ENCODE results near the gene POC1B.

Gene POC1B

GRCh38 chr12:89525824-89526770 is at the start of gene POC1B:
POC1B (minus strand) TSS chr12:89526047; CDS start chr12:89525895, 152 bp downstream.
- ATAC-seq (replicated peaks): peak; percentile 72 to 78
- Mint-ChIP-seq H3K4me1 (peaks cover 21 to 56% of the 10 kb centered on the region in 2 donors), H3K36me3 (peaks cover 19 to 22% of the 10 kb centered on the region in 2 donors), H3K9me3 (no peaks in the 10 kb centered on the region), H3K4me3 (peak within 1 kb of the TSS; percentile 92 to 93), H3K27ac (peak within 1 kb of the TSS; percentile 96), H3K27me3 (no peaks in the 10 kb centered on the region)
- DNase-seq: peak; percentile 79

DNA sequence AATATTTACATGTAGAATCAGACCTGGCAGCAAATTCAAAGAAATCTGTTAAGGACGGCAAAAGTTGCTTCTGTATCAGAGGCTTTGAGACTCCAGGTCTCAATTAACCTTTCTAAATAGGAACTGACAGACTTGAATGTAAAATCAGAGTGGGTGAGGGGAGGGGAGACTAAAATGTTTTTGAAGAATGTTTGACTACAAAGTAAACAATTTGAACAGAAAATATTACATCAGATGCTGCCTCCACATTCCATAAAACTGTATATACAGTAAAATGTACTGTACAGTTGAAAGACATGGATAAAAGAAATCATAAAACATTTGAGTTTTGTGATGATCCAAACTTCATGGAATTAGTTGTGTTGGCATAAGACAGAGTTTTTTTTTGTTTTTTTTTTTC is 49.5 kb upstream of the POC1B start:
- Mint-ChIP-seq H3K4me1 (peaks cover 10 to 21% of the 10 kb centered on the region in 2 donors), H3K27ac (no peak overlapping the region), H3K27me3 (no peaks in the 10 kb centered on the region), H3K36me3 (peaks cover 0 to 4% of the 10 kb centered on the region in 2 donors), H3K4me3 (no peak overlapping the region), H3K9me3 (no peaks in the 10 kb centered on the region)
- ATAC-seq (replicated peaks): no peak
- no peak for DNase-seq

- Mint-ChIP-seq H3K36me3 (peaks cover 0 to 7% of the 10 kb centered on the region in 2 donors), H3K27ac (no peak overlapping the region), H3K27me3 (no peaks in the 10 kb centered on the region), H3K4me3 (no peak overlapping the region), H3K4me1 (peaks cover 10 to 21% of the 10 kb centered on the region in 2 donors), H3K9me3 (no peaks in the 10 kb centered on the region)
- ATAC-seq (replicated peaks): peak; percentile 53 to 57
- DNase-seq: no peak
These were observed 48.9 kb upstream of the POC1B start for GRCh38 chr12:89574736-89575208.

DNA sequence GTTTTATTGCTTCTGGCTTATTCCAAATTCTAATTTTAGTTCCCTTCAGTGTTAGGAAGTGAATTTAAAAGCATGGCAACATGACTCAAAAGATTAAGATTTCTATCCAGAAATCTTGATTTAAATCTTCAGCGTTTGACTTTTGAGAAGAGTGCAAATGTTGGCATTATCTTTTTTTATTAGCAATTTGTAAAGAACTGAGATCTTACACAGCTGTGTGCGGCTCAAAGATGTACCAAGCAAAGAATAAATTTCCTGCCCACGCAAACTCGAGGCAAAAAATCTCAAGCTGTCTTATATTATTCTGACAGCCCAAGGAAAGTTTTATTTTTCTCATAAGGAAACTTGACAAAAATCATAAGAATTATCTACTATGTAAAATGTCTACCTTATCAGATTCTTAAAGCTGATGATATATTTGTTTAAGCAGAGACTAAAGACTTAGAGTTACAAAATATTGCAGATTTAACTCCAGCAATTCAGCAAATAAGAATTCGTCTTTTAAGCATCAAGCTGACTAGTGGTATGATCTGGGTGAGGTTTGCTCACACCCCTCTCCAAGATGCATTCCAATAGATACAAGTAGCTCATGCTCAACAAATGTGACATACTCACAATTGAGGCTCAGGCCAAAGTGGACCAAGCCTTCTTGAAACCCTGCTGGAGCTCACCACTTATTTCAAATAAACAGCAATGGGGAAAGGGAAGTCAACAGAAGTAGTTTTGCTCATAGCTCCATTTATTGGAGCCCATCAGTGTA is 47.4 kb upstream of the POC1B start:
- no peak overlapping the region for H3K27ac Mint-ChIP-seq
- DNase-seq (no peak), ATAC-seq (replicated peaks) (no peak)
- no peak overlapping the region for H3K4me3 Mint-ChIP-seq
- H3K4me1 Mint-ChIP-seq: peaks cover 10 to 21% of the 10 kb centered on the region in 2 donors
- H3K9me3 Mint-ChIP-seq: no peaks in the 10 kb centered on the region
- no peaks in the 10 kb centered on the region for H3K27me3 Mint-ChIP-seq
- H3K36me3 Mint-ChIP-seq: peaks cover 0 to 7% of the 10 kb centered on the region in 2 donors

- H3K4me3 Mint-ChIP-seq: no peak overlapping the region
- no peaks in the 10 kb centered on the region for H3K9me3 Mint-ChIP-seq
- ATAC-seq (replicated peaks) (peak in 1 of 2 donors; percentile 44), DNase-seq (no peak)
- H3K27me3 Mint-ChIP-seq: no peaks in the 10 kb centered on the region
- peaks cover 0 to 14% of the 10 kb centered on the region in 2 donors for H3K36me3 Mint-ChIP-seq
- H3K27ac Mint-ChIP-seq: no peak overlapping the region
- peaks cover 8 to 16% of the 10 kb centered on the region in 2 donors for H3K4me1 Mint-ChIP-seq
These were observed 45.8 kb upstream of the POC1B start for GRCh38 chr12:89571491-89572195.

- Mint-ChIP-seq H3K9me3 (no peaks in the 10 kb centered on the region), H3K27me3 (no peaks in the 10 kb centered on the region), H3K27ac (no peak overlapping the region), H3K4me3 (no peak overlapping the region), H3K4me1 (peaks cover 4 to 13% of the 10 kb centered on the region in 2 donors), H3K36me3 (peaks cover 0 to 17% of the 10 kb centered on the region in 2 donors)
- no peak for ATAC-seq (replicated peaks)
- DNase-seq: no peak
These were observed 42.6 kb upstream of the POC1B start for GRCh38 chr12:89568484-89568883.

- no peak overlapping the region for H3K27ac Mint-ChIP-seq
- peaks cover 4 to 13% of the 10 kb centered on the region in 2 donors for H3K4me1 Mint-ChIP-seq
- H3K27me3 Mint-ChIP-seq: no peaks in the 10 kb centered on the region
- H3K36me3 Mint-ChIP-seq: peaks cover 0 to 23% of the 10 kb centered on the region in 2 donors
- H3K4me3 Mint-ChIP-seq: no peak overlapping the region
- ATAC-seq (replicated peaks): no peak
- DNase-seq: no peak
- H3K9me3 Mint-ChIP-seq: no peaks in the 10 kb centered on the region
These were observed 41.9 kb upstream of the POC1B start for GRCh38 chr12:89567691-89568239.

GRCh38 chr12:89566615-89567014 is 40.8 kb upstream of the POC1B start:
- ATAC-seq (replicated peaks) (peak; percentile 43 to 62), DNase-seq (no peak)
- peaks cover 0 to 21% of the 10 kb centered on the region in 2 donors for H3K36me3 Mint-ChIP-seq
- H3K9me3 Mint-ChIP-seq: no peaks in the 10 kb centered on the region
- no peak overlapping the region for H3K4me3 Mint-ChIP-seq
- H3K27me3 Mint-ChIP-seq: no peaks in the 10 kb centered on the region
- peaks cover 4 to 12% of the 10 kb centered on the region in 2 donors for H3K4me1 Mint-ChIP-seq
- no peak overlapping the region for H3K27ac Mint-ChIP-seq

DNA sequence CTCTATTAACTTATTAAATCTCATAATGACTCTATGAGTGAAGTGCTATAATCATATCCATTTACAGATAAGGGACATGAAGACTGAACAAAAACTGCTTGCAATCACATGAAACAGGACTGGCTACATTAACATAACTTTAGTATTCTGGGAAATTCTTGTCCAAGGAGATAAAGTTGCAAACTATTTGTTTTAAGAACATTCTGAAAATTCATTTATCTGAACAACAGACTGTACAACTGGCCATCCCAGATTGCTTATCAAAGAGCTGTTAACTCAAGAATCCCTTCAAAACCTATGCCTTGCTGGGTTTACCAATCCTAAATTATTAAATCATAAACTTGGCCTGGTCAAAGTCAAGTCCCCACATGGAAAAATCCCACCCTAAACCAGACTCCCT is 39.2 kb upstream of the POC1B start:
- no peaks in the 10 kb centered on the region for H3K27me3 Mint-ChIP-seq
- no peak for DNase-seq
- H3K36me3 Mint-ChIP-seq: peaks cover 0 to 18% of the 10 kb centered on the region in 2 donors
- no peak overlapping the region for H3K4me3 Mint-ChIP-seq
- H3K27ac Mint-ChIP-seq: no peak overlapping the region
- peaks cover 2 to 6% of the 10 kb centered on the region in 2 donors for H3K4me1 Mint-ChIP-seq
- no peaks in the 10 kb centered on the region for H3K9me3 Mint-ChIP-seq
- ATAC-seq (replicated peaks): no peak

DNA sequence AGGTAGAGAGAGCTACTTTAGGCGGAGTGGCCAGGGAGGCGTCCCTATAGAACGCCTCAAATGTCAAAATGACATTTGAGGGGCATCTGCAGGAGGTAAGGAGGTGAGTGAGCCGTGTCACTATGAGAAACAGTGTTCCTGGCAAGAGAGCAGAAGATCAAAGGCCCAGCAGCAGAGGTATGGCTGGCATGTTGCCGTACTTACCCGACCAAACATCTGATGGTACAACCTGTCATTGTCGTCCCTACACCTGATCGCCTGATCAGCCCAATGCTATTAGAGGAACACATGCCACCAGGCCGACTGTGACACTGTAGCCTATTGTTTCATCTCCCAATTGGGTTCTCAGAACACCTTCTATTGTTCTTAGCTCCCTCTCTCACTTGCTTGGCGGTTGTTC is 33.9 kb upstream of the POC1B start:
- ATAC-seq (replicated peaks): no peak
- no peaks in the 10 kb centered on the region for H3K27me3 Mint-ChIP-seq
- peaks cover 0 to 15% of the 10 kb centered on the region in 2 donors for H3K36me3 Mint-ChIP-seq
- no peak overlapping the region for H3K27ac Mint-ChIP-seq
- no peak for DNase-seq
- no peak overlapping the region for H3K4me3 Mint-ChIP-seq
- peaks cover 0 to 2% of the 10 kb centered on the region in 2 donors for H3K4me1 Mint-ChIP-seq
- H3K9me3 Mint-ChIP-seq: no peaks in the 10 kb centered on the region

- DNase-seq (no peak), ATAC-seq (replicated peaks) (no peak)
- peaks cover 4 to 5% of the 10 kb centered on the region in 2 donors for H3K9me3 Mint-ChIP-seq
- peaks cover 0 to 2% of the 10 kb centered on the region in 2 donors for H3K4me1 Mint-ChIP-seq
- no peak overlapping the region for H3K27ac Mint-ChIP-seq
- H3K4me3 Mint-ChIP-seq: no peak overlapping the region
- H3K36me3 Mint-ChIP-seq: peaks cover 7 to 13% of the 10 kb centered on the region in 2 donors
- no peaks in the 10 kb centered on the region for H3K27me3 Mint-ChIP-seq
These were observed 31.1 kb upstream of the POC1B start for GRCh38 chr12:89556976-89557375.

DNA sequence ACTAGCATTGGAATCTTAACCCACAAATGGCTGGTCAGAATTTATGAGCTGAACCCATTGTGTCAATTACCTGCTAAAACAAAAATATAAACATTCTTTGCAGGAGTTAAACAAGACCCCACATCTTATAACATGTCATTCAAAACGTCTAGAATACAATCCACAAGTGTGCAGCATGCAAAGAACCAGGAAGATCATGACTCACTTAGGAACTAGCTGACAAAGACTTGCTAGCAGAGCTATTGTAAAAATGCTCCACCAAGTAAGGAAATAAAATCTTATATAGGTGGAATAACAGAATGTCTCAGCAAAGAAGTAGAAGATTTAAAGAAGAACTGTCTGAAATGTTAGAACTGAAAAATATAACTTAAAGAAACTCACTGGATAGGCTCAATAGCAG is 26.5 kb upstream of the POC1B start:
- DNase-seq (no peak), ATAC-seq (replicated peaks) (no peak)
- no peak overlapping the region for H3K27ac Mint-ChIP-seq
- peaks cover 5 to 6% of the 10 kb centered on the region in 2 donors for H3K9me3 Mint-ChIP-seq
- no peaks in the 10 kb centered on the region for H3K27me3 Mint-ChIP-seq
- peaks cover 9 to 15% of the 10 kb centered on the region in 2 donors for H3K36me3 Mint-ChIP-seq
- no peaks in the 10 kb centered on the region for H3K4me1 Mint-ChIP-seq
- no peak overlapping the region for H3K4me3 Mint-ChIP-seq

GRCh38 chr12:89551747-89552146 is 25.9 kb upstream of the POC1B start:
- no peak overlapping the region for H3K27ac Mint-ChIP-seq
- H3K4me1 Mint-ChIP-seq: peaks cover 0 to 2% of the 10 kb centered on the region in 2 donors
- DNase-seq: no peak
- no peak overlapping the region for H3K4me3 Mint-ChIP-seq
- no peak for ATAC-seq (replicated peaks)
- no peaks in the 10 kb centered on the region for H3K27me3 Mint-ChIP-seq
- peaks cover 5 to 6% of the 10 kb centered on the region in 2 donors for H3K9me3 Mint-ChIP-seq
- peaks cover 9 to 15% of the 10 kb centered on the region in 2 donors for H3K36me3 Mint-ChIP-seq

Data from stimulated activated naive B cell treated with anti-CD40 and anti-IgM and Interleukin-4, amounts not matched to agents 10 μg/mL and 1 μg/mL and 100 μg/mL, for 72 hours (primary cell).